HCT116 (cell line): ENCODE results near the gene EVA1A.
"Not testable (repeated sequence)": the region's sequence is repeated elsewhere in the genome, so short reads cannot be mapped to it uniquely, and the experiment has no call there.

Experiments
- JUND ChIP-seq: IDR thresholded peaks from 2 replicates; pipeline ENCODE4 v1.6.1; 2012
- POLR2A ChIP-seq: IDR thresholded peaks from 2 replicates; pipeline ENCODE4 v1.7.0; 2011; ENCODE audit warnings: borderline replicate concordance; ENCODE audit not compliant: insufficient read depth, insufficient read length; ENCODE audit errors: extremely low read depth
- POLR2AphosphoS5 ChIP-seq: IDR thresholded peaks from 2 replicates; pipeline ENCODE4 v1.6.1; 2011; ENCODE audit warnings: mild to moderate bottlenecking, low read depth, low read length, moderate library complexity
- TF ChIP-seq, protein P1 (sequence below): IDR thresholded peaks from 2 replicates; pipeline ENCODE4 v1.6.1; 2012
- TF ChIP-seq, protein P2 (sequence below), 3 experiments: fragments of 200-600 bp in 1 of 3; sonication (generic) in 1 of 3; IDR thresholded peaks in 2 of 3; conservative IDR thresholded peaks in 1 of 3; 2 replicates each; pipeline ENCODE4 v1.5.1; 2012 to 2017; ENCODE audit warnings: low read depth in 2 of 3, low read length in 2 of 3, antibody characterized with exemption in 1 of 3, borderline replicate concordance in 1 of 3, control low read depth in 1 of 3, mild to moderate bottlenecking in 1 of 3, mixed read lengths in 1 of 3, mixed run types in 1 of 3, moderate library complexity in 1 of 3; ENCODE audit not compliant: insufficient read depth in 1 of 3
- TF ChIP-seq, protein P3 (sequence below): IDR thresholded peaks from 2 replicates; pipeline ENCODE4 v1.6.1; 2012

DNA sequence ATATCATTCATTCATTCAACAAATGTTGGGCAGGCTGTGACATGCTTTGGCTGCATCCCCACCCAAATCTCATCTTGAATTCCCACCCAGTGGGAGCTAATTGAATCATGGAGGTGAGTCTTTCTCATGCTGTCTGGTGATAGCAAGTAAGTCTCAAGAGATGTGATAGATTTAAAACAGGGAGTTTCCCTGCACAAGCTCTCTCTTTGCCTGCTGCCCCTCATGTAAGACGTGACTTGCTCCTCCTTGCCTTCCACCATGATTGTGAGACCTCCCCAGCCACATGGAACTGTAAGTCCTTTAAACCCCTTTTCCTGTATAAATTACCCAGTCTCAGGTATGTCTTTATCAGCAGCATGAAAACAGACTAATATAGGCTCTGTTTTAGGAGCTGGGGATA, 83.0 kb downstream of the EVA1A start:
- TF ChIP-seq, protein P1, sequence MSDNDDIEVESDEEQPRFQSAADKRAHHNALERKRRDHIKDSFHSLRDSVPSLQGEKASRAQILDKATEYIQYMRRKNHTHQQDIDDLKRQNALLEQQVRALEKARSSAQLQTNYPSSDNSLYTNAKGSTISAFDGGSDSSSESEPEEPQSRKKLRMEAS: not testable (repeated sequence)
- TF ChIP-seq, protein P2, sequence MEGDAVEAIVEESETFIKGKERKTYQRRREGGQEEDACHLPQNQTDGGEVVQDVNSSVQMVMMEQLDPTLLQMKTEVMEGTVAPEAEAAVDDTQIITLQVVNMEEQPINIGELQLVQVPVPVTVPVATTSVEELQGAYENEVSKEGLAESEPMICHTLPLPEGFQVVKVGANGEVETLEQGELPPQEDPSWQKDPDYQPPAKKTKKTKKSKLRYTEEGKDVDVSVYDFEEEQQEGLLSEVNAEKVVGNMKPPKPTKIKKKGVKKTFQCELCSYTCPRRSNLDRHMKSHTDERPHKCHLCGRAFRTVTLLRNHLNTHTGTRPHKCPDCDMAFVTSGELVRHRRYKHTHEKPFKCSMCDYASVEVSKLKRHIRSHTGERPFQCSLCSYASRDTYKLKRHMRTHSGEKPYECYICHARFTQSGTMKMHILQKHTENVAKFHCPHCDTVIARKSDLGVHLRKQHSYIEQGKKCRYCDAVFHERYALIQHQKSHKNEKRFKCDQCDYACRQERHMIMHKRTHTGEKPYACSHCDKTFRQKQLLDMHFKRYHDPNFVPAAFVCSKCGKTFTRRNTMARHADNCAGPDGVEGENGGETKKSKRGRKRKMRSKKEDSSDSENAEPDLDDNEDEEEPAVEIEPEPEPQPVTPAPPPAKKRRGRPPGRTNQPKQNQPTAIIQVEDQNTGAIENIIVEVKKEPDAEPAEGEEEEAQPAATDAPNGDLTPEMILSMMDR (IDR thresholded peaks at IDR 0.05 in 2 of 3, conservative IDR thresholded peaks at IDR 0.05 in 1 of 3; ENCODE audit: borderline replicate concordance in 1 of 3, insufficient read depth in 1 of 3, low read depth in 2 of 3, low read length in 2 of 3): not testable (repeated sequence)
- not testable (repeated sequence) for TF ChIP-seq POLR2AphosphoS5, POLR2A, JUND
- TF ChIP-seq, protein P3, sequence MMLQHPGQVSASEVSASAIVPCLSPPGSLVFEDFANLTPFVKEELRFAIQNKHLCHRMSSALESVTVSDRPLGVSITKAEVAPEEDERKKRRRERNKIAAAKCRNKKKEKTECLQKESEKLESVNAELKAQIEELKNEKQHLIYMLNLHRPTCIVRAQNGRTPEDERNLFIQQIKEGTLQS: not testable (repeated sequence)
